ENCODE measurements around the gene TBL1X.

The TBL1X gene

DNA sequence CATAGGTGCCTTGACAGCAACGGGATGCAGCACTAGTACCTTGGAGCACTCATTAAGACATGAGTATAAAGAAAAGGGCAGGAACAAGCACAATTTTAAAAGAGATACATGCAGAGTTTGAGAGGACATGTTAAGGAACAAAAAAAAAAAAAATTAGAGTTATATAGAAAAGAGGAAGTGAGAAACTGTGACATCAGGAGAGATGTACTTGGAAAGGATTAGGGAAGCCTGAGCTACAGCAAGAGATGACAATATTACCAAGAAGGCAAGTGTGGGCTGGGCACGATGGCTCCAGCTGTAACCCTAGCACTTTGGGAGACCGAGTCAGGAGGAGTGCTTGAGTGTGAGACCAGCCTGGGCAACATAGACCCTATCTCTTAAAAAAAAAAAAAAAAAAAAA lies 263.4 kb downstream of the TBL1X start:
- H3K4me2 ChIP-seq (ENCODE audit: low read length) = no peak overlapping the region
- H3K9ac ChIP-seq (ENCODE audit: low read length) = no peak overlapping the region
- H3K79me2 ChIP-seq (ENCODE audit: low read length) = no peaks in the 10 kb centered on the region
- no peak overlapping the region for H2AFZ ChIP-seq (ENCODE audit: low read depth, low read length)
- peaks cover 23% of the 10 kb centered on the region for H3K4me1 ChIP-seq (ENCODE audit: low read length)
- H3K4me3 ChIP-seq (ENCODE audit: low read length) = no peak overlapping the region
- no peaks in the 10 kb centered on the region for H4K20me1 ChIP-seq (ENCODE audit: insufficient read depth, low read length)
- H3K27me3 ChIP-seq (ENCODE audit: low read depth, low read length) = no peaks in the 10 kb centered on the region
- H3K36me3 ChIP-seq (replicated peaks; ENCODE audit: low read depth, low read length) = no peaks in the 10 kb centered on the region
- TF ChIP-seq, protein P1, sequence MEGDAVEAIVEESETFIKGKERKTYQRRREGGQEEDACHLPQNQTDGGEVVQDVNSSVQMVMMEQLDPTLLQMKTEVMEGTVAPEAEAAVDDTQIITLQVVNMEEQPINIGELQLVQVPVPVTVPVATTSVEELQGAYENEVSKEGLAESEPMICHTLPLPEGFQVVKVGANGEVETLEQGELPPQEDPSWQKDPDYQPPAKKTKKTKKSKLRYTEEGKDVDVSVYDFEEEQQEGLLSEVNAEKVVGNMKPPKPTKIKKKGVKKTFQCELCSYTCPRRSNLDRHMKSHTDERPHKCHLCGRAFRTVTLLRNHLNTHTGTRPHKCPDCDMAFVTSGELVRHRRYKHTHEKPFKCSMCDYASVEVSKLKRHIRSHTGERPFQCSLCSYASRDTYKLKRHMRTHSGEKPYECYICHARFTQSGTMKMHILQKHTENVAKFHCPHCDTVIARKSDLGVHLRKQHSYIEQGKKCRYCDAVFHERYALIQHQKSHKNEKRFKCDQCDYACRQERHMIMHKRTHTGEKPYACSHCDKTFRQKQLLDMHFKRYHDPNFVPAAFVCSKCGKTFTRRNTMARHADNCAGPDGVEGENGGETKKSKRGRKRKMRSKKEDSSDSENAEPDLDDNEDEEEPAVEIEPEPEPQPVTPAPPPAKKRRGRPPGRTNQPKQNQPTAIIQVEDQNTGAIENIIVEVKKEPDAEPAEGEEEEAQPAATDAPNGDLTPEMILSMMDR (IDR thresholded peaks at IDR 0.05; ENCODE audit: low read depth, low read length) = no peak
- no peak for TF ChIP-seq EZH2phosphoT487 (IDR thresholded peaks at IDR 0.05; ENCODE audit: low read depth)
- H3K27ac ChIP-seq (ENCODE audit: low read length) = no peak overlapping the region
- H3K9me3 ChIP-seq (ENCODE audit: insufficient read depth, low read length) = no peaks in the 10 kb centered on the region

DNA sequence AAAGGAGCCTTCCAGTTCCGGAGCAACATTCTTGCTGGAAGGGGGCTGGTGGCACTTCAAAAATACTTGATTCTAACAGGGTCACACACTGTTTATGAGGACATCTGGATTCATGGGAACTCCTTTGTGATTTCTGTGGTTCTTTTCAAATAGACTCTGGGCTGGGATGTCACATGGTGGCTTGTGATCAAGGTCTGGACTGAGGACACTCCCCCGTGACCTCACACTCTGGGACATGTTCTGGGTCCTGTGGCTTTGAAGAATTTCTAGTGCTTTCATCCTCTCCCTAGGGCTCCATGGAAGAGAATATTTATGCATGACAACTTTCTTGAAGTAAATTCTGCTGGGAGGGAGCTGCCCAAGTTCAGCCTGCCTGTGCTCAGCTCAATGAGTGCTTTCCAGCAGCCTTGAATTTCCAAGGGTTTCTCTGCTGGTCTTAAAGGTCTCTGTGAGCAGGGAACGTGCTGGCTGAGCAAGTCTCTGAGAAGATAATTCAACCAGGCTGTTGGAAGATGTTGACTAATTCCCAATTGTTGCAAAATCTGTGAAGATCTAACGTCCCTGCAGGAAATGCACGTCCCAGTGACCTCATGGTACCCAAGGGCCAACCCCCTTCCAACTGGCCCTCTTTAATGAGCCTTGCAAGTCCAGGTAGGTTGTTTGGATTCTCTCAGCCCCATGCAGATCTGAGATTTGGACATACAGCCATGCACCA lies 264.5 kb downstream of the TBL1X start:
- TF ChIP-seq, protein P1 (IDR thresholded peaks at IDR 0.05; ENCODE audit: low read depth, low read length) = no peak
- no peak for TF ChIP-seq EZH2phosphoT487 (IDR thresholded peaks at IDR 0.05; ENCODE audit: low read depth)
- Histone ChIP-seq H3K27ac (ENCODE audit: low read length) (no peak overlapping the region), H3K36me3 (replicated peaks; ENCODE audit: low read depth, low read length) (no peaks in the 10 kb centered on the region)

DNA sequence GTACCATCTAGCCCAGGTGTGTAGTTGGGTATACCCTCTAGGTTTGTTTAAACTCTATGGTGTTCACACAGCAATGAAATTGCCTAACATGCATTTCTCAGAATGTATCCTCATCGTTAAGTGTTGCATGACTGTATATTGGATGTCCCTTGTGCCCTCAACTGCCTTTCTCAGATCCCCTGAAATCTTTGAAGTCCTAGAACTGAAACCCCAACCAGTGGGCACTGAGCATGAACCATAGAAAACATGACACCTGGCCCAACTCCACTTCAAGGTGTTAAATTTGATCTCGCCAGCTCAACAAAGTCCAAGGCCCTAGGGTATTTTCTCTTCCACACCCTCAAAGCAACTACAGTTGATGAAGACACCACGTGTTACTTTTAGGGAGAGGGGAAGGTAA lies 265.2 kb downstream of the TBL1X start:
- TF ChIP-seq, protein P1 (IDR thresholded peaks at IDR 0.05; ENCODE audit: low read depth, low read length) = no peak
- no peak for TF ChIP-seq EZH2phosphoT487 (IDR thresholded peaks at IDR 0.05; ENCODE audit: low read depth)
- no peak overlapping the region for H3K4me2 ChIP-seq (ENCODE audit: low read length)

More for the DNA sequence above, 264.5 kb downstream of the TBL1X start:
- Histone ChIP-seq H2AFZ (ENCODE audit: low read depth, low read length) (no peak overlapping the region), H3K79me2 (ENCODE audit: low read length) (no peaks in the 10 kb centered on the region), H3K4me2 (ENCODE audit: low read length) (no peak overlapping the region), H3K4me1 (ENCODE audit: low read length) (peaks cover 23% of the 10 kb centered on the region), H3K4me3 (ENCODE audit: low read length) (no peak overlapping the region), H3K9me3 (ENCODE audit: insufficient read depth, low read length) (no peaks in the 10 kb centered on the region), H3K9ac (ENCODE audit: low read length) (no peak overlapping the region), H3K27me3 (ENCODE audit: low read depth, low read length) (no peaks in the 10 kb centered on the region), H4K20me1 (ENCODE audit: insufficient read depth, low read length) (no peaks in the 10 kb centered on the region)

DNA sequence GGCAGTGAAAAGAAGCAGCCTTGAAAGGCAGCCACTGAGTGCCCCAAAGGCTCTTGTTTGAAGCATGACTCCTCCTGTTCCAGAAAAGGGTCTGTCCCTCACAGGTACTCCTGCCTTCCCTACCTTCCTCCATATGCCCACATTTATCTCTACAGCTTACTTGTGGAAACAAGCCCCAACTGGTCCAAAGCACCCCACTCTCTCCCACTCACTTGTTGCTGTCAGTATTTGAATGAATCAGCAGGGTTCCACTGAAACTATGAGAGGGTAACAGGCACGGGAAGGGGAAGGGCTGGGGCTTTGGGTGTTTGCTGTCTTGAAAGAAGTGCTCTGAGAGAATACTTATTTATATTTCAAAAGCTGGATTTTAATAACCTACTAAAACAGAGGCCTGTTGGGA lies 265.9 kb downstream of the TBL1X start:
- TF ChIP-seq, protein P1 (IDR thresholded peaks at IDR 0.05; ENCODE audit: low read depth, low read length) = no peak
- TF ChIP-seq EZH2phosphoT487 (IDR thresholded peaks at IDR 0.05; ENCODE audit: low read depth) = no peak
- Histone ChIP-seq H4K20me1 (ENCODE audit: insufficient read depth, low read length) (no peaks in the 10 kb centered on the region), H3K9me3 (ENCODE audit: insufficient read depth, low read length) (no peaks in the 10 kb centered on the region), H3K9ac (ENCODE audit: low read length) (no peak overlapping the region), H3K79me2 (ENCODE audit: low read length) (no peaks in the 10 kb centered on the region), H3K27me3 (ENCODE audit: low read depth, low read length) (no peaks in the 10 kb centered on the region), H3K4me3 (ENCODE audit: low read length) (no peak overlapping the region), H3K4me2 (ENCODE audit: low read length) (peak overlapping the region; percentile 36), H3K4me1 (ENCODE audit: low read length) (peaks cover 23% of the 10 kb centered on the region), H2AFZ (ENCODE audit: low read depth, low read length) (no peak overlapping the region), H3K27ac (ENCODE audit: low read length) (no peak overlapping the region), H3K36me3 (replicated peaks; ENCODE audit: low read depth, low read length) (no peaks in the 10 kb centered on the region)

More for the DNA sequence above, 265.2 kb downstream of the TBL1X start:
- Histone ChIP-seq H3K9me3 (ENCODE audit: insufficient read depth, low read length) (no peaks in the 10 kb centered on the region), H3K27me3 (ENCODE audit: low read depth, low read length) (no peaks in the 10 kb centered on the region), H2AFZ (ENCODE audit: low read depth, low read length) (no peak overlapping the region), H3K79me2 (ENCODE audit: low read length) (no peaks in the 10 kb centered on the region), H3K4me1 (ENCODE audit: low read length) (peaks cover 23% of the 10 kb centered on the region), H4K20me1 (ENCODE audit: insufficient read depth, low read length) (no peaks in the 10 kb centered on the region), H3K27ac (ENCODE audit: low read length) (no peak overlapping the region), H3K4me3 (ENCODE audit: low read length) (no peak overlapping the region), H3K36me3 (replicated peaks; ENCODE audit: low read depth, low read length) (no peaks in the 10 kb centered on the region), H3K9ac (ENCODE audit: low read length) (no peak overlapping the region)
